Thoracic aorta (tissue), 2 donors: ENCODE measurements around the gene SMIM41. TPM values are rescaled to one million over a fixed set of nuclear protein-coding genes. Genes with fewer than 3 reads are reported as not detected.

Source experiments
- ATAC-seq: fragments of 150-250 bp; one replicate; pipeline ENCODE4 v1.8.0; 2017; ENCODE audit warnings: low read depth; ENCODE audit not compliant: insufficient number of reproducible peaks, low FRiP score
- DNase-seq: peaks from one replicate; pipeline ENCODE4 v3.0.0-alpha.2; 2020; ENCODE audit warnings: low spot score
- H3K27ac ChIP-seq, 2 donors: fragments of 200-600 bp; sonication (generic); 1 replicate in 1 of 2; 2 replicates in 1 of 2; pipeline ENCODE4 v1.5.1; 2016; ENCODE audit warnings: mild to moderate bottlenecking in 2 of 2, moderate library complexity in 2 of 2
- H3K27me3 ChIP-seq: fragments of 200-600 bp; sonication (generic); replicated peaks from 2 replicates; pipeline ENCODE4 v1.6.0; 2016; ENCODE audit warnings: mild to moderate bottlenecking; ENCODE audit not compliant: insufficient read depth
- H3K36me3 ChIP-seq: fragments of 200-600 bp; sonication (generic); one replicate; pipeline ENCODE4 v1.5.1; 2016
- H3K4me1 ChIP-seq, 2 donors: fragments of 200-600 bp; sonication (generic); 1 replicate in 1 of 2; 2 replicates in 1 of 2; pipeline versions ENCODE4 v1.5.1 to v1.6.0; 2016; ENCODE audit warnings: low read depth in 2 of 2, mild to moderate bottlenecking in 1 of 2; ENCODE audit not compliant: control insufficient read depth in 1 of 2
- H3K4me3 ChIP-seq: fragments of 200-600 bp; sonication (generic); 2 replicates; pipeline ENCODE4 v1.5.1; 2016; ENCODE audit warnings: mild to moderate bottlenecking
- H3K9me3 ChIP-seq: fragments of 200-600 bp; sonication (generic); 2 replicates; pipeline ENCODE4 v1.5.1; 2016
- total RNA-seq, 2 donors: library from RNA; depleted of rRNA; stranded (reverse); fragments of >200 nt; gene quantifications; one replicate each; pipeline versions ENCODE4 v1.1.0 to v1.2.3, GENCODE V29; 2016
- TF ChIP-seq, protein P1 (sequence below): fragments of 200-600 bp; sonication (generic); IDR thresholded peaks from one replicate; pipeline ENCODE4 v1.5.1; 2019; ENCODE audit warnings: antibody characterized with exemption

Gene SMIM41
- 1 to 10 TPM in 1 of 2 donors, not detected in 1; 1.8 TPM for total RNA-seq

DNA sequence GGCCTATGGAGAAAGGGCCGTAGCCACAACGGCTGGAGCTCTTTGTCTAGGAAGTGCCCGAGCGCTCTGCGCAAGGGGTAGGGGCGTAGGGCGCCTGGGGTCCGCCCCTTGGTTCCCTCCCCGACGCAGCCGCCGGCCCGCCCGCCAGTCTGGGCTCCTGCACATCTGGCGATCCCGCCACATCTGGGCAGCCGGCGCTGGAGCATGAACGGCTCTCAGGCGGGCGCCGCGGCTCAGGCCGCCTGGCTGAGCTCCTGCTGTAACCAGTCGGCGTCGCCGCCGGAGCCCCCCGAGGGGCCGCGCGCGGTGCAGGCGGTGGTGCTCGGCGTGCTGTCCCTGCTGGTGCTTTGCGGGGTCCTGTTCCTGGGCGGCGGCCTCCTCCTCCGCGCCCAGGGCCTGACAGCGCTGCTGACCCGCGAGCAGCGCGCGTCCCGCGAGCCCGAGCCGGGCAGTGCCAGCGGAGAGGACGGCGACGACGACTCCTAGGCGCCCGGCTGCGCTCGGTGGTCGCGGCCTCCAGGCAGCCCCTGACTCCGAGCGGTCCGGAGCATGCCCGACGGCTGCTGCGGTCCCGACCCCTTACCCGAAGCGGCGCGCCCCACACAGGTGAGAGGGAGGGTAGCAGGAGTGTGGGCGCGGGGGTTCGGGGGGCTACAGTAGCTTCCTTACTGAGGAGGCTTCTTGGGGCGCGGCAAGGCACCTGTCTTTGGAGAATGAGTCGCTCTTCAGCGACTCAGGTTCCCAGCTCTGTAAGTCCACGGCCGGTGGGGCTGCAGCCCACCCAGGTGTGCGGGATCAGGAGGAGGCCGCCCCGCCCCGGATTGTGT is at the start of gene SMIM41:
Gene SMIM41, plus strand, starts transcription at position 129 of the 827 bp plus-strand sequence. Its CDS starts 76 bp downstream, at position 205.
- no peak within 1 kb of the TSS for H3K27ac ChIP-seq
- no peak within 1 kb of the TSS for H3K4me3 ChIP-seq
- TF ChIP-seq, protein P1, sequence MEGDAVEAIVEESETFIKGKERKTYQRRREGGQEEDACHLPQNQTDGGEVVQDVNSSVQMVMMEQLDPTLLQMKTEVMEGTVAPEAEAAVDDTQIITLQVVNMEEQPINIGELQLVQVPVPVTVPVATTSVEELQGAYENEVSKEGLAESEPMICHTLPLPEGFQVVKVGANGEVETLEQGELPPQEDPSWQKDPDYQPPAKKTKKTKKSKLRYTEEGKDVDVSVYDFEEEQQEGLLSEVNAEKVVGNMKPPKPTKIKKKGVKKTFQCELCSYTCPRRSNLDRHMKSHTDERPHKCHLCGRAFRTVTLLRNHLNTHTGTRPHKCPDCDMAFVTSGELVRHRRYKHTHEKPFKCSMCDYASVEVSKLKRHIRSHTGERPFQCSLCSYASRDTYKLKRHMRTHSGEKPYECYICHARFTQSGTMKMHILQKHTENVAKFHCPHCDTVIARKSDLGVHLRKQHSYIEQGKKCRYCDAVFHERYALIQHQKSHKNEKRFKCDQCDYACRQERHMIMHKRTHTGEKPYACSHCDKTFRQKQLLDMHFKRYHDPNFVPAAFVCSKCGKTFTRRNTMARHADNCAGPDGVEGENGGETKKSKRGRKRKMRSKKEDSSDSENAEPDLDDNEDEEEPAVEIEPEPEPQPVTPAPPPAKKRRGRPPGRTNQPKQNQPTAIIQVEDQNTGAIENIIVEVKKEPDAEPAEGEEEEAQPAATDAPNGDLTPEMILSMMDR, result no peak
- no peak for DNase-seq
- peaks cover 20% of the 10 kb centered on the region for H3K36me3 ChIP-seq
- H3K4me1 ChIP-seq, result peaks cover 7 to 15% of the 10 kb centered on the region in 2 donors
- no peaks in the 10 kb centered on the region for H3K27me3 ChIP-seq
- no peak for ATAC-seq
- no peaks in the 10 kb centered on the region for H3K9me3 ChIP-seq

DNA sequence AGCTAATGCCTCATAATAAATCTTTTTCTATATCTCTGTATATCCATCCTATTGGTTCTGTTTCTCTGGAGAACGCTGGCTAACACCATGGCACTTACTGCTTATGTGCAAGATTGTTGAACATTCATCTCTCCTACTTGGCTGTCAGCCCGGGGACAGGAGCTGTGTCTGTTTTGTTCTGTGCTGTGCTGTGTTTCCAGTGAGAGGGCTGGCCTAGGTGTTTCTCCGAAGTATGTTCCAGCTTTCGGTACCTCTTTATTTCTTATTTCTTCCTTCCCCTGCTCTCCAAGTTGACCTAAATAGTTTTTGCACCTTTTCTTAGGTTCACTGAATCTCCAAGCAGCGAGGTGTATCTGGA is 47.1 kb upstream of the SMIM41 start:
- peak overlapping the region; percentile 74 for H3K4me3 ChIP-seq
- H3K36me3 ChIP-seq, result no peaks in the 10 kb centered on the region
- ATAC-seq (no peak), DNase-seq (peak; percentile 70)
- TF ChIP-seq, protein P1, result no peak
- H3K4me1 ChIP-seq, result peaks cover 12 to 25% of the 10 kb centered on the region in 2 donors
- no peaks in the 10 kb centered on the region for H3K9me3 ChIP-seq
- H3K27me3 ChIP-seq, result no peaks in the 10 kb centered on the region
- H3K27ac ChIP-seq, result peak overlapping the region; percentile 94 to 98

DNA sequence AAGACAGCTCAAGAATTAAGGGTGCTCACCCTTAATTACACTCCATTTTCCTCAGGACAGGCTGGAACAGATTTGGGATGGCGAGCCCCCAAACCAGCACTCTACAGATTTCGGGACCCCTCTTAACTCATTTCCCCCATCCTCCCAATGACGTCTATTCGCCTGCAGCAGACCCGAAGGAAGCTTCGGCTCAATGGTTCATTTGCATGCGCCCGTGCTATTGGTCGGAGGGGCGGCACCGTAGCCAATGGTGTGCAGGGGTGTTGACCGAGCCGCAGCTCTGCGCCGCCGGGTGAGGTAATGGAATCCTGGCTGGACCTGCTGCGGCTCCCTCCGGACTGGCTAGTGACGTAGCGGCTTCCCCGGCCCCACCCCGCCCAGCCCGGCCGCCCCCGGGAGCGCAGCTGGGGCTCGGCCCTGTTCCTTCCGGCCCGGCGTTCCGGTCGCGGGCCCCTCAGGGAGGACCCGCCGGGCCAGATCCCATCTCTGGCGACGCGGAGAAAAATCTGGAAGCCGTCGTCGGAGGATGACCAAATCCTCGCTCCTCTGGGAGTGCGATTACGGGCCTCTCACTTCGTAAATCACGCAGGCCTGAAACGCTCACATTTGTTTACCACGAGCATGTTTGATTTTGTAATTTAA is 46.6 kb upstream of the SMIM41 start:
- H3K9me3 ChIP-seq, result no peaks in the 10 kb centered on the region
- TF ChIP-seq, protein P1, result no peak
- no peaks in the 10 kb centered on the region for H3K36me3 ChIP-seq
- no peaks in the 10 kb centered on the region for H3K27me3 ChIP-seq
- peaks cover 13 to 25% of the 10 kb centered on the region in 2 donors for H3K4me1 ChIP-seq
- peak; percentile 92 for DNase-seq
- peak overlapping the region; percentile 94 to 98 for H3K27ac ChIP-seq
- peak overlapping the region; percentile 74 for H3K4me3 ChIP-seq
- peak; percentile 73 for ATAC-seq

DNA sequence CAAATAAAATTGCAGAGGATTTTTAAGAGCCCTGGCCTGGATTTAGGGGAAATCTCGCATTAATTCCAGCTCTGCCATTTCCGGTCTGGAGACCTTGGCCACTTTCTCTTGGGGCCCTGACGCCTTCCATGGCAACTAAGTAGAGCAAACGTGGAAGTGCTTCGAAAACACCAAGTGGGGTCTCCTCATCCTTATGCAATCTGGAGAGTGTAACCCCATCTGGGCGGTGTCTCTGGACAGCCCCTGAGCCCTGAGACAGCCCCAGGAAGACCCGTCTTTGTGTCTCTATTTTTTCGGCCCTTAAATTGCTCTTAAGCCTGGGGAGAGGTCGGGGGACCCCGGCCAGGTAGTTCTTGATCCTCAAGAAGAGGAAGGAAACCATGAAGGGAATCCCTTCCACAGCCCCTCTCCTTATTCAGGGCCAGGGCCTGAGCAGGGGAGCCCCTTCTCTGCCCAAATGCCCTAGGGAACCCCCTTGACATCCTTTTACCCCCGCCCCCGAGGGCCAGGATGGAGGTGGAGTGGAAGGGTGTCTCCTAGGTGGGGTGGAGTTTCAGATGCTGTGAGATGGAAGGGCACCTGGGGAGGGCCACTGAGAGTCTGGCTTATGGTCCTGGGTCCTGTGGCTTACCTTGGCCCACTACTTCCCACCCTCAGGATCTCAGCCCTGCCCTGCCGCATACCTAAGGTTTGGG is 45.9 kb upstream of the SMIM41 start:
- H3K9me3 ChIP-seq, result no peaks in the 10 kb centered on the region
- TF ChIP-seq, protein P1, result no peak
- DNase-seq, result no peak
- no peak for ATAC-seq
- peak overlapping the region; percentile 74 for H3K4me3 ChIP-seq
- no peaks in the 10 kb centered on the region for H3K36me3 ChIP-seq
- H3K4me1 ChIP-seq, result peaks cover 15 to 32% of the 10 kb centered on the region in 2 donors
- H3K27ac ChIP-seq, result peak overlapping the region; percentile 94 to 98
- no peaks in the 10 kb centered on the region for H3K27me3 ChIP-seq

DNA sequence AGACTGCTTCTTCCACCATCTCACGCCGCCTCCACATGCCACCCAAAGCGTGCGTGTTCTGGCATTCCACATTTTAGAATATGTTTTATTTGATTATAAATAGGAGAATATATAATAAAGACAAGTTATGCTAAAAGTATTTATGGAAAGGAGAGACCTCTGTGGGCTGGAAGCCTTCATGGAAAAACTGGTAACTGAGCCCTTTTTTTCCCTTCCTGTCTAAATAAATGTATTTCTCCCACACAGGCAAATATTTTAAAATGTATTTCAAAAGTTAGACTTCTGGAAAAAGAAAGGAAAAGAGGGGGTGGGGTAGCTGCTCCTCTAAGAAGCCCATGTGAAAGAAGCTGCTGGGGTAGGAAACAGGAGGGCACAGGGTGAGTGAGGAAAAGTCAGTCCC is 44.3 kb upstream of the SMIM41 start:
- TF ChIP-seq, protein P1, result no peak
- no peak for ATAC-seq
- H3K4me1 ChIP-seq, result peaks cover 20 to 40% of the 10 kb centered on the region in 2 donors
- DNase-seq, result no peak
- peak overlapping the region in 1 of 2 donors; percentile 91 for H3K27ac ChIP-seq
- no peaks in the 10 kb centered on the region for H3K27me3 ChIP-seq
- H3K9me3 ChIP-seq, result no peaks in the 10 kb centered on the region
- no peaks in the 10 kb centered on the region for H3K36me3 ChIP-seq
- no peak overlapping the region for H3K4me3 ChIP-seq
